Stimulated activated CD8-positive, alpha-beta memory T cell treated with anti-CD3 and anti-CD28 coated beads, Interleukin-4, amount 100 ng/mL, for 24 hours (primary cell): ENCODE measurements around the gene SLC4A4.

Experiments
- DNase-seq: peaks from one replicate; pipeline ENCODE4 v3.0.0-alpha.2; 2020; ENCODE audit warnings: low read depth

SLC4A4 gene

GRCh38 chr4:71356924-71357663, 18.3 kb downstream of the SLC4A4 start:
- DNase-seq: no peak

GRCh38 chr4:71360844-71361243, 22.0 kb downstream of the SLC4A4 start:
- no peak for DNase-seq

GRCh38 chr4:71361476-71361875, 22.7 kb downstream of the SLC4A4 start:
- no peak for DNase-seq

GRCh38 chr4:71366766-71367165, 27.9 kb downstream of the SLC4A4 start:
- DNase-seq: no peak

- DNase-seq: no peak
Observed at GRCh38 chr4:71367546-71367945, 28.7 kb downstream of the SLC4A4 start.

GRCh38 chr4:71368906-71369305, 30.1 kb downstream of the SLC4A4 start:
- no peak for DNase-seq

- DNase-seq: no peak
Observed at GRCh38 chr4:71369536-71369935, 30.7 kb downstream of the SLC4A4 start.

GRCh38 chr4:71375494-71375893, 36.7 kb downstream of the SLC4A4 start:
- DNase-seq: no peak

GRCh38 chr4:71377561-71377960, 38.7 kb downstream of the SLC4A4 start:
- DNase-seq: no peak

GRCh38 chr4:71379126-71379525, 40.3 kb downstream of the SLC4A4 start:
- no peak for DNase-seq

- DNase-seq: no peak
Observed at GRCh38 chr4:71380788-71381187, 42.0 kb downstream of the SLC4A4 start.

- no peak for DNase-seq
Observed at GRCh38 chr4:71382125-71382899, 43.5 kb downstream of the SLC4A4 start.

GRCh38 chr4:71382900-71383560, 44.2 kb downstream of the SLC4A4 start:
- DNase-seq: no peak

GRCh38 chr4:71383984-71384383, 45.2 kb downstream of the SLC4A4 start:
- DNase-seq: no peak

- DNase-seq: no peak
Observed at GRCh38 chr4:71389149-71389827, 50.5 kb downstream of the SLC4A4 start.

GRCh38 chr4:71392109-71392508, 53.3 kb downstream of the SLC4A4 start:
- DNase-seq: no peak

GRCh38 chr4:71396382-71396781, 57.6 kb downstream of the SLC4A4 start:
- DNase-seq: no peak

GRCh38 chr4:71400810-71401209, 62.0 kb downstream of the SLC4A4 start:
- DNase-seq: no peak

- DNase-seq: no peak
Observed at GRCh38 chr4:71402616-71403015, 63.8 kb downstream of the SLC4A4 start.

GRCh38 chr4:71404049-71404448, 65.2 kb downstream of the SLC4A4 start:
- DNase-seq: no peak

GRCh38 chr4:71405791-71406190, 67.0 kb downstream of the SLC4A4 start:
- no peak for DNase-seq

GRCh38 chr4:71406459-71406963, 67.7 kb downstream of the SLC4A4 start:
- DNase-seq: no peak
